HG03521 (cell line): Measurements from ENCODE around the gene DNM1L.

ENCODE experiments used
- ATAC-seq: cut with Tn5 transposase; IDR thresholded peaks from one replicate; pipeline ENCODE4 v1.9.1; 2021; ENCODE audit warnings: mild to moderate bottlenecking, moderate library complexity; ENCODE audit not compliant: unreplicated experiment

DNM1L gene

DNA sequence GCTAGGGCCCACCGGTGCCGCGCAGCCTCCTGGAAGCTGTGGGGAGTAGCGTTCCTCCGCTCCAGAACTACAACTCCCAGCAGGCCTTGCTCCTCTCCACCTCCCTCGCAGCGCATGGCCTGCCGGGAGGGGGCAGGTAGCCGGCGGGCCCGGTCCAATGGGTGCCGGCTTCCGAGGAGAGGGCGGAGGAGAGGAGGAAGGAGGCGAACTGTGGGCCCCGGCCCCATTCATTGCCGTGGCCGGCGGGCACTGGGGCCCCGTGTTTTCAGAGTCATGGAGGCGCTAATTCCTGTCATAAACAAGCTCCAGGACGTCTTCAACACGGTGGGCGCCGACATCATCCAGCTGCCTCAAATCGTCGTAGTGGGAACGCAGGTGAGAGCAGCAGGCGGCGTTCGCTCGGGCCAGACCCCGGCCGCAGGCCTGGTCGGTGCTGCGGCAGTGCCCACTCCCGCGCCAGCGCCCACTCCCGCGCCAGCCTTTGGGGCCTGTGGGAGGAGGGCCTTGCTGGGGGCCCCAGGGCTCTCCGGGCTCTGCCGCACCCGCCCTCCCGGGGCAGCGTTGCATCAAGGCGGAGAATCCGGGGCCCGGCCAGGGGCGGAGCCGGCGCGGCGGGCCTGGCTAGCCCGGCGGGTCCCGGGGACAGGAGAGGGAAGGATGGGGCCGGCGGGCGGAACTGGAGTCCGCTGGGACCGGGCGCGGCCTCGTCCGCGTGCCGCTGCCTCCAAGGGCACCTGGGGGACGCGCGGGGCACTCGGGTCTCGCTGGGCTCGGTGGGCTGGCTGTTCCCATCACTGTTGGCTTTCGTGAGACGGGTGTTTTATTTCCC lies at the start of gene DNM1L:
TSS of gene DNM1L (plus strand) at position 211 of the 829 bp plus-strand sequence. CDS start at position 274, 63 bp downstream.
- peak; percentile 93 for ATAC-seq

DNA sequence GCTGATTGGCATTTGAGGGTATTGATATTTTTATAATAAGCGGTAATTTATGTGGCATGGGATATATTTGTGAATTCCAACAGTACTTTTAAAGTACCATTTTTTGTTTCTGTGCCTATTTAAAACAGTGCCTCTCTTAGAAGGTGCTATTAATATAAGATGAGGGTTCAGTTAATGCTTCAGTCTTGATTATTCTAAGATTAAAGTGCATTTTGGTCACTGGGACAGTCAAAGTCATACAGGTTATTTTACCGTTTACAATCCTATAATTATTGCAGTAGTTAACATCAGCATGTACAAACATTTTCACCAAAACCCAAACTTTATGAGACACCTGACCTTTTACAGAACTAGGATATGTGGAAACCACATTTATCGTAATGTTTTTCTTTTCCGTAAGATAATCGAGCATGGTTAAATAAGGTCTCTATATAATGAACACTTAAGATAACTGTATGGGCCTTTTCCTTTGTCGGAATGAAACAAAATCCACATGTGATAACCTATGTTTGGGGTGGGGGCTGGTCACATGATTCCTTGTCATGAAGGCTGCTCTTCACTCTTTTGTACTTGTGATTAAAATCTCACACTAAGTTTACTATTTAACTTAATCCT lies 37.7 kb upstream of the DNM1L start:
- no peak for ATAC-seq

DNA sequence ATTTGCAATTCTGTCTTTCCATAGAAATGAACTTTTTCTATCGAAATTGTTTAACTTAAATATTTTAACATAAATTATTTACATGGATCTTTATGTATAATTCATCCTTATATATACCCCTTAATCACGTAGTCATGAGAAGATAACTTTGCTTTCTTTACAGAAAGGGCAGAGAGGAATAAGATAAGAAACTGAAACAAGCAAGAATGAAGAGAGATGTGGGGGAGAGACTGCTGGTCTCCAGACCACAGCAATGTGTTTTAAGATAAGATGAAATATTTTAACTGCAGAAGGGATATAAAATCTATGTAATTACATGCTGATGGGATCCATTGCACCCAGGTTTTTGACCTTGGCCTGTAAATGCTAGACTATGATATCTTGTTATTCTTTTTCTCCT lies 34.7 kb upstream of the DNM1L start:
- ATAC-seq = no peak

DNA sequence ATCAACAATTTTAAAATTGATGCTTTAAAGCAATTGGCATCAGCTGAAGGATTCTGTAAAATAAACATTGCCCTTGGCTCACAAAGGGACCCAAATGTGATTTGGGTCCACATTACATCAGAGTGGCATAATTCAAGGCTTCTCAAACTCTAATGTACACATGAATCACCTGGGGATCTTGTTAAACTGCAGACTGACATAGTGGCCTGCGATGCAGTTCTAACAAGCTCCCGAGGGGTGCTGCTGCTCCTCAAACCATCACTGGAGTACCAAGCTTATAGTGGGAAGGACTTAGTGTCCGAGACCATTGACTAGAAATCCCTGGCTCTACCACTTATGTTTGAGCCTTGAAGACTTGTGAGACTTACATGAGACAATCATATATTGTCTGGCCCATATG lies 31.8 kb upstream of the DNM1L start:
- no peak for ATAC-seq

DNA sequence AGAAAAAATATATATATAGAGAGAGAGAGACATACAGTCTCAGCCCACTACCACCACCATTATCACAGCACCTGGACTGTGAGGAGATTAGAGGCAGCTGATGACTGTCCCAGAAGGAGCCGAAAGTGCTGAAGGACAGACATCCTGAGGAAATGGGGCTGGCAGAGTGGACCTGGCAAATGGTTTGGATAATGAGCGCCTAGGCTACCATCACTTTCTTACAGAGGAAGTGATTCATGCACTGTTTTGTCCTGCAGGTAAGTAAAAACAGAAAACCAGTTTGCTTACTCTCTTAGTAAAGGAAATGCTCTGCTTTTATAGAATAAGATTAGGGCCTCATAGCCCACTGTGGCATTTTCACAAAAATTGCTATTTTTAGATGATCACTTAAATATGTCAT lies 28.6 kb upstream of the DNM1L start:
- no peak for ATAC-seq

DNA sequence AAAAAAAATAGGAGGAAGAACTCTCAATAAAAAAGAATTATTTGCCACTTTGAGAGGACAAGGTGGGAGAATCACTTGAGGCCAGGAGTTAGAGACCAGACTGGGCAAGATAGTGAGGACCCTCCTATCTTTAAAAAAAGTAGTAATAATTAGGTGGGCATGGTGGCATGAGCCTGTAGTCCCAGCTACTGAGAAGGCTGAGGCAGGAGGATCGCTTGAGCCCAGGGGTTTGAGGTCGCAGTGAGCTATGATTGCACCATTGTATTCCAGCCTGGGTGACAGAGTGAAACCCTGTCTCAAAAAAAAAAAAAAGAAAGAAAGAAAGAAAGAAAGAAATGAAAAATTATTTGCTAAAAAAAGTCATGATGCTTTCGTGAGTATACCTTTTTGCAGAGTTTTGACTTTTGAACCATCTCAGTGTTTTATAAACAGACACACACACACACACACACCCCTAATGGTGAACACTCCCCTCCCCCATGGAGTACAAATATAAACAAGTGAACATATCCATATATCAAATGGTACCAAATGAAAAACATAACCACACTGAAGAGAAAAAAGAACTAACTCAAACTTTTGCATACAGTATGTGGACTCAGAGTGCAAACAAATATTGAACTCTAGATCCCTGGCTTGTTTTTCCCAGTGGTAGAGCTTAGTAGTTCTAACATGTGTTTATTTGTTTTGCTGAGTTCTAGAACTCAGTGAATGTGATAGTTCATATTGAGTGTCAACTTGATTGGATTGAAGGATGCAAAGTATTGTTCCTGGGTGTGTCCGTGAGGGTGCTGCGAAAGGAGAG lies 27.7 kb upstream of the DNM1L start:
- ATAC-seq = no peak

DNA sequence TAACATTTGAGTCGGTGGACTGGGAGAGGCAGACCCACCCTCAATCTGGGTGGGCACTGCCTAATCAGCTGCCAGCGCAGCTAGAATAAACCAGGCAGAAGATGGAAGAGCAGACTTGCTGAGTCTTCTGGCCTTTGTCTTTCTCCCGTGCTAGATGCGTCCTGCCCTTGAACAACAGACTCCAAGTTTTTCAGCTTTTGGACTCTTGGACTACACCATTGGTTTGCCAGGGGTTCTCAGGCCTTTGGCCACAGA lies 27.2 kb upstream of the DNM1L start:
- ATAC-seq = no peak

DNA sequence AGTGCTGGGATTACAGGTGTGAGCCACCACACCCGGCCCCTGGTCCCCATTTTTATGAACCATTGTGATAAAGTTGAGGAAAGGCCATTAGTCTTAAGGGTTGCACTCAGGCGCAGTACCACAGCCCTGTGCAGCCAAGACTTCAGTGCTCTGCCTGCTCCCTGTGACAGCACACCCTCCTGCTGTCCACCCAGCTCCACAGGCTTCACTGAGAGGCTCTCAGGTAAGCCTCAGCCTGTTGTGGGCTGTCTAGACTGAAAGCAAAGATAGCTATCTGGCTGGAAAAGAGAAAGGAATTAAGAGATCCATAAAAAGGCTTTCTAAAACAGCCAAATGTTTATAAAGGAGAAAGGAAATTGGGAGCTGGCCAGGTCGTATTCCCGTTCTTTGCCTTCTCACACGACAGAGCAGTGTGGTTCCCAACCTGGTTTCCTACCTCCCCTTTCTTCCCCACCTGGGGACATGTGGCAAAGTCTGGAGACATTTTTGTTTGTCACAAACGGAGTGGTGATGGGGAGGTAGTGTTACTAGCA lies 19.1 kb upstream of the DNM1L start:
- ATAC-seq = no peak

DNA sequence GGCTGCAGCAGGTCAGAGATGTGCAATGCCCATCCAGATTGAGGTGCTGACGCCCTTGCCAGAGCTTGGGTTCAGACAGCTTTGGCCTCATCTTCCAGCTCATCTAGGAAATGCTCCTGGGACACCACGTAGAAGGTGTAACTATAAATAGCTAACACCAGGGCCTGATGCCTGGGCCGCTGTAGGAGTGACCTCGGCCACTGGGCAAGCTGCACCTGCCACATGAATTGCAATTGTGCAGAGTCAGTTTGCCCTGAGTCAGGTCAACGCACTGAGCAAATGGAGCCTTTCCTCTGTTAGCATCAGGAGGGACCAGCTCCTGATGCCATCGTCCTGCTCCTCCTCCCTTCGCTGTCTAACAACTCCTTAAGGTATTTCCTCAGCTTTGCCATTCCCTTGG lies 17.4 kb upstream of the DNM1L start:
- ATAC-seq = no peak

DNA sequence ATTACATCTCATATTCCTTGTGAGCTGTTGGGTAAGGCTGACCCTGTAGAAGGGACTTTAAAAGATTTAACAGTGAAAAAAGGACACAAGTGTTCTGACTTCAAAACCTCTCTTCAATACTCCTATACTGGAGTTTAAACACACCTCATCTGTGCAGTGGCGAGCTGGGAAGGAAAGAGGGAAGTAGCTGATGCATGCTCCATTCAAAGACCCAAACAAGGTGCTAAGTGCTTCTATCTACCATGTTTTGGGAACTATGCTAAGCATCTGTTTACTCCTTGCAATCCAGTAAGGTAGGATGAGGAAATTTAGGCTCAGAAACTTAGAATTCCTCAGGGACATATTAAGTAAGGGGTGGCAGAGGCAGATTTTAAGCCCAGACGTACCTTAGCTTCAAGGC lies 16.4 kb upstream of the DNM1L start:
- ATAC-seq = no peak

DNA sequence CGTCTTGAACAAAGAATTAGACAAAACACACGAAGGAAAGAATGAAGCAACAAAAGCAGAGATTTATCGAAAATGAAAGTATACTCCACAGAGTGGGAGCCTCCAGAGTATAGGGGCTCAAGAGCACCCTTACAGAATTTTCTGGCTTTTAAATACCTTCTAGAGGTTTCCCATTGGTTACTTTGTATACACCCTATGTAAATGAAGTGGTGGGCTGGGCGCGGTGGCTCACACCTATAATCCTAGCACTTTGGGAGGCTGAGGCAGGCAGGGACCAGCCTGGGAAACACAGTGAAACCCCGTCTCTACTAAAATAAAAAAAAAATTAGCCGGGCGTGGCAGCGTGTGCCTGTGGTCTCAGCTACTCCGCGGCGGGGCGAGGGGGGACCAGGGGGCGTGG lies 13.1 kb upstream of the DNM1L start:
- no peak for ATAC-seq

DNA sequence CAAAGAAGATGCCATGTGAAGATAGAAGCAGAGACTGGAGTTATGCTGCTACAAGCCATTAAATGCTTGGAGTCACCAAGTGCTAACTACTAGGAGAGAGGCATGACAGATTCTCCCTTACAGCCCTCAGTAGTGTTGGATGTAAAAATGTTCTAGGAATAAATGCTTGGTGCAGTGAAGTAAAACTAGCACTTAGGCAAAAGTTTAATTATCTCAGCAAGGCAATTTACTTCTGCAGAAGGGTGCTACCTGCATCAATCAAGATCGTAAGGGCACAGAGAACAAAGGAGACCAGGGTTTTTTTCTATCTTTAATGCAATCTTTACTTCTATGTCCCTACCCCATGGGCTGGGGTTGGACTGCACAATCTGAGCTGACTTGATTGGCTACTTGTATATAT lies 9.5 kb upstream of the DNM1L start:
- no peak for ATAC-seq

DNA sequence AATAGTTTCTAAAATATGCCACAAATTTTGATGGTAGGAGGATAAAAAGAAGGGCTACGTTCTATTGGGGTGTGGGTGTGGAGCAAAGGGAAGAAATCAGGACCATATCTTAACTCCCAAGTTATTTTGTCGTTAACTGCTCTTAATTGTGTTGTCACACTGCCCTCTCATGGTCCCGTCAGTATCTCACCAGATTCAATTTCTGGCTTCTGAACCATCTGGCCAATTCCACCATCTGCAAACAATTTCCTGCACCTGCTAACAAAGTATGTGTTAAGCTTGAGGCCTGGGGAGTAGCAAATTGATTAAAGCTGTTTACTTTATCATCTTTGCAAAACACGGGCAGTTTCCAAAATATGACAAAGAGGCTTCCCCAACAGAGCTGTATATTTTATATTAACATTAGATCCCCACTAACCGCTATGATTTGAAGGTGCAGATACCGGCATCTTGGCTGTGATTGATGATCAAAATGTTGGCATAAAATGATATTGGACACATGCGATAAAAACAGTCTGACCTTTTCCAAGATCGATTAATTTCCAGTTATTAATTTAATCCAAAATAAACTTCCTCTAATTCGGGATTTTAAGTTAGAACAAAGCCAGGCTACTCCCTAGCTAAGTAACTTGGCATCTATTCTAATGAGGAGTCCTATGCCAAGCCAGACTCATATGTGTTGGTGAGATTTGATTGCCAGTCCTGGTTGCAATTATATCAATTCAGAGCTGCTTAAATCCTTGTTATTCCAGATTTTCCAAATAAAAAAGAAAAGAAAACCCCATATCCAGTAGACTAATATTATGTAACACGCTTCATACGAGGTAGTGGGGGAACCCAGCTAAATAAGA lies 6.9 kb upstream of the DNM1L start:
- no peak for ATAC-seq

DNA sequence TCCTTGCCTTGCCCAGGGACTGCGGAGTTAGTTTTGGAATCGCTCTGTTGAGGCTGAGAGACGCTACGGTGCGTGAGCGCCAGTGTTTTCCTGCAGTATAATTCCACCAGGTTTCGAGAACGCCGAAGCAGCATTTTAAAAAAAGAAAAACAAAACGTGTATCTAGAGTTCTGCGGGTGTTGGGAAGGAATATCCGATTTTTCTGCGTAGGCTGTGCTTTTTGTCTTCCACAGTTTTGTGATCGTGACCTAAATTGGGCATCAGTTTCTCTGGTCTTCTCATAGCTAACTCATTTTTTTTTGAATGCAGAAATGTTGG lies 778 bp downstream of the DNM1L start:
- ATAC-seq = no peak

DNA sequence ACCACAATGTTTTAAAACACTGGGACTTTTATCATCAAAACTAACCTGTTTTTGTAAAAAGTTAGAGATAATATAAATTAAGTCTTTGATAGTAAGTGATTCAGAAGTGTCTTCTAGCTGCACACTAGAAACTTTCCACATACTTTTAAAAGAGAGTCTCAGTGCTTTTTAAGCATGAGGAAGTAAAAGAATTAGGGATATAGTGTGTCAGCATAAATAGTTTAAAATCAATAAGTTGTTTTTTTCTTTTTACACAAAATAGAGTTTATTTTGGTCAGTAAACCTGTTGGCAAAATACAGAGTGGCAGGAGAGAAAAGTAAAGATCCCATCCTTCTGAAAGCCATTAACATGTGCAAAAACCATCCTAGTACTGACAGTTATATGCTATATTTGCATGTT lies 1.7 kb downstream of the DNM1L start:
- ATAC-seq = no peak

DNA sequence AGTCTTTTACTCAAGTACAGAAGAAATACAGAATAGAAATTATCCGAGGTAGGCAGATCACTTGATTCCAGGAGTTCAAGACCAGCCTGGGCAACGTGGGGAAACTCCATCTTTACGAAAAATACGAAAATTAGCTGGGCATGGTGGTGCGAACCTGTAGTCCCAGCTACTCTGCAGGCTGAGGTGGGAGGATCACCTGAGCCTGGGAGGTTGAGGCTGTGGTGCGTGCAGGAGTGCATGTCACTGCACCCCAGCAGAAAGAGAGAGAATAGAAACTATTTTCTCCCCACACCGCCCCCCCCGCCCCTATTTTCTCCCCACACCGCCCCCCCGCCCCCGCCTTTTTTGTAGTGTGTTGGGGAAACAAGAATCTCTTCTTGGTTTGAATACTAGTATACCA lies 2.2 kb downstream of the DNM1L start:
- ATAC-seq = no peak

DNA sequence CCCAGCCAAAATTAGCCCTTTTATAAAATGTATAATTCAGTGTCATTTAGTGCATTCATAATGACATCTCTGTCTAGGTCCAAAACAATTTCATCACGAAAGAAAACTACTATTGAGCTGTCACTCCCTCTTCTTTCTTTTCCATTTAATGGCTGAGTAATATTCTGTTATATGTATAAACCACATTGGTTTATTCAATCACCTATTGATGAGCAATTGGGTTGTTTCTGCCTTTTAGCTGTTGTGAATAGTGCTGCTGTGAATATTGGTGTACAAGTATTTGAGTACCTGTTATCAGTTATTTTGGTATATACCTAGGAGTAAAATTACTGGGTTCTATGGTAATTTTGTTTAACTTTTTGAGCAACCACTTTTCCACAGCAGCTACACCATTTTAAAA lies 7.2 kb downstream of the DNM1L start:
- no peak for ATAC-seq

DNA sequence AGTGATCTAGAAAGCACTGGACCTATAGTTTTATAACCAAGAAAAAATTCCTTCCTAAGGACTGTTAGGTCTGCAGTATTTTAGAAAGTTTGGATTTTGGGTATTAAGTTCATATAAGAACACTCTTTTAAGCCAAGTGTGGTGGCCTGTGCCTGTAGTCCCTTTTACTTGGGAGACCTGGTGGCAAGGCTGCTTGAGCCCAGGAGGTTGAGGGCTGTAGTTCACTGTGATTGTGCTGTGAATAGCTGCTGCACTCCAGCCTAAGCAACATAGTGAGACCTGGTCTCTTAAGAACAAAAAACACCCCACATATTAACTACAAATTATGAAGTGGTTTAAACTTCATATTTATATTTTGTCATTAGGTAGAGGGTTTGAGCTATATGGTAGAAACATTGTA lies 9.7 kb downstream of the DNM1L start:
- ATAC-seq = no peak

DNA sequence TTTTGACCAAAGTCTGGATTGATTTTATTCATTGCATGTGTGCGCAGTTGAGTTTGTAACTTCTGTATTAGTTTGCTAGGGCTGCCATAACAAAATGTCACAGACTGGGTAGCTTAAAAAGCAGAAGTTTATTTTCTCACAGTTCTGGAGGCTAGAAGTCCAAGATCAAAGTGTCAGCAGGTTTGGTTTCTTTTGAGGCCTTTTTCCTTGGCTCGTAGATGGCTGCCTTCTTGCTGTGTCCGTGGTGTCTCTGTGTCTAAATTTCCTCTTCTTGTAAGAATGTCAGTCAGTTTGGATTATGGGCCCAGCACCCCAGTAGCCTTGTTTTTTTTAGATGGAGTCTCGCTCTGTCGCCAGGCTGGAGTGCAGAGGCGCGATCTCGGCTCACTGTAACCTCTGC lies 11.8 kb downstream of the DNM1L start:
- no peak for ATAC-seq

DNA sequence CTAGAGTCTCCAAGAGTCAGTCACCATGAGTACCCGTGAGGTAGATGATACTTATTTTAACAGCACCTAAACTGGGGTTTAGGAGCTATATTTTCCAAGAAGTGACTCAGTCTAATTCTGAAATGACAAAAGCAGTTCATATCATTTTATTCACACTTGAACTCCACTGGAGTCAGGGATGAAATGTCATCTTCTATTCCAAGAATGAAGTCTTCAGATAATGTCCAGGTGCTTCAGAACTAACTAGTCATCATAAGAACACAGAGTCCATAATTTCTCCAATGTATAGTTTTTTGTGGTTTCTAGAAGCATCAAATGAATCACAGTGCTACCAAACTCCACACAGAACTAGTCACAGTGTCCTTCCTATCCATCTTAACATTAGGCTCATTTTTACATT lies 13.3 kb downstream of the DNM1L start:
- ATAC-seq = no peak

DNA sequence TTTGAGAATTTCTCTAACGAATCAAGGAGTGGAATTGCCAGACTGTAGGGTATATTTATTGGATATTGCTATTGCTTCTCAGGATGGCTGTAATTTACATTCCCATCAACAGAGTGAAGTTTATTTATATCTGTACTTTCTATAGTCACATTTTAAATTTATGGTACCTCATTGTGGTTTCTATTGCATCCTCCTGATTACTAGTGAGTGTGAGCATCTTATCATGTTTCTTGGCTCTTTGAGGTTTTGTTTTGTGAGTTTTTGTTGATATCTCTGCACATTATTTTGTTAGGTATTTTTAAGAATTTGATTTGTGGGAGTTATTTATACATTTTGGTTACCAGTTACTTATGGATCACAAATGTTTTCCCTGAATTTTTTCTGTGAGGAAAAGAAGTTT lies 13.9 kb downstream of the DNM1L start:
- ATAC-seq = no peak
